Mesenchymal stem cell (in vitro differentiated cells and primary cell): ENCODE data around the gene CAMTA1.

ENCODE experiments used
- DNase-seq: peaks from one replicate; pipeline ENCODE4 v3.0.0-alpha.2; 2013
- H2AFZ ChIP-seq: one replicate; pipeline ENCODE4 v1.6.1; 2013; ENCODE audit warnings: low read depth, mild to moderate bottlenecking, control low read depth, inconsistent platforms, low read length, moderate library complexity
- H2AK5ac ChIP-seq: 2 replicates; pipeline ENCODE4 v1.6.1; 2013; ENCODE audit warnings: low read length, moderate library complexity, mild to moderate bottlenecking, inconsistent platforms; ENCODE audit not compliant: severe bottlenecking
- H2BK120ac ChIP-seq: one replicate; pipeline ENCODE4 v1.6.1; 2013; ENCODE audit warnings: low read depth, mild to moderate bottlenecking, inconsistent platforms, low read length, moderate library complexity
- H2BK12ac ChIP-seq, 2 experiments: one replicate each; pipeline ENCODE4 v1.6.1; 2013; ENCODE audit warnings: inconsistent platforms in 2 of 2, low read length in 2 of 2, mild to moderate bottlenecking in 2 of 2, moderate library complexity in 2 of 2, control low read depth in 1 of 2
- H2BK15ac ChIP-seq: one replicate; pipeline ENCODE4 v1.6.1; 2013; ENCODE audit warnings: mild to moderate bottlenecking, low read depth, inconsistent platforms; ENCODE audit not compliant: poor library complexity, severe bottlenecking
- H2BK5ac ChIP-seq: 2 replicates; pipeline ENCODE4 v1.6.1; 2013; ENCODE audit warnings: low read depth, mild to moderate bottlenecking, low read length, control low read depth, inconsistent platforms; ENCODE audit not compliant: poor library complexity, severe bottlenecking
- H3K14ac ChIP-seq, 2 experiments: one replicate each; pipeline ENCODE4 v1.6.1; 2013; ENCODE audit warnings: inconsistent platforms in 2 of 2, low read length in 2 of 2, control low read depth in 1 of 2, mild to moderate bottlenecking in 1 of 2, moderate library complexity in 1 of 2
- H3K18ac ChIP-seq, 2 experiments: one replicate each; pipeline ENCODE4 v1.6.1; 2013; ENCODE audit warnings: inconsistent platforms in 2 of 2, low read length in 2 of 2, control low read depth in 1 of 2, low read depth in 1 of 2, mild to moderate bottlenecking in 1 of 2
- H3K23ac ChIP-seq, 2 experiments: one replicate each; pipeline ENCODE4 v1.6.1; 2013; ENCODE audit warnings: inconsistent platforms in 2 of 2, low read length in 2 of 2, mild to moderate bottlenecking in 2 of 2, moderate library complexity in 2 of 2, control low read depth in 1 of 2
- H3K27ac ChIP-seq: 2 replicates; pipeline ENCODE4 v1.5.1; 2013; ENCODE audit warnings: mild to moderate bottlenecking, moderate library complexity, low read length, control low read depth, inconsistent platforms; ENCODE audit not compliant: poor library complexity, severe bottlenecking
- H3K27me3 ChIP-seq, 2 experiments: 2 replicates each; pipeline versions ENCODE4 v1.6.1 to v1.7.0; 2013; ENCODE audit warnings: low read length in 2 of 2, mild to moderate bottlenecking in 2 of 2, moderate library complexity in 2 of 2, control low read depth in 1 of 2, inconsistent platforms in 1 of 2; ENCODE audit not compliant: control insufficient read depth in 1 of 2, insufficient read depth in 1 of 2
- H3K36me3 ChIP-seq, 2 experiments: 2 replicates each; pipeline versions ENCODE4 v1.6.1 to v1.7.0; 2013; ENCODE audit warnings: low read length in 2 of 2, control low read depth in 1 of 2, inconsistent platforms in 1 of 2, low read depth in 1 of 2, mild to moderate bottlenecking in 1 of 2; ENCODE audit not compliant: insufficient read depth in 2 of 2, control insufficient read depth in 1 of 2
- H3K4ac ChIP-seq, 2 experiments: one replicate each; pipeline ENCODE4 v1.6.1; 2013; ENCODE audit warnings: inconsistent platforms in 2 of 2, low read length in 2 of 2, mild to moderate bottlenecking in 2 of 2, moderate library complexity in 2 of 2, control low read depth in 1 of 2, low read depth in 1 of 2
- H3K4me1 ChIP-seq: 2 replicates; pipeline ENCODE4 v1.6.1; 2013; ENCODE audit warnings: low read depth, low read length, control low read depth; ENCODE audit not compliant: control insufficient read depth, insufficient read depth
- H3K4me2 ChIP-seq: 2 replicates; pipeline ENCODE4 v1.6.1; 2013; ENCODE audit warnings: low read length, mild to moderate bottlenecking, inconsistent platforms; ENCODE audit not compliant: poor library complexity, severe bottlenecking
- H3K4me3 ChIP-seq, 2 experiments: 2 replicates each; pipeline versions ENCODE4 v1.5.1 to v1.7.0; 2013; ENCODE audit warnings: low read length in 2 of 2, mild to moderate bottlenecking in 2 of 2, control low read depth in 1 of 2, low read depth in 1 of 2; ENCODE audit not compliant: insufficient read depth in 1 of 2
- H3K79me1 ChIP-seq: replicated peaks from 2 replicates; pipeline ENCODE4 v1.6.1; 2013; ENCODE audit warnings: mild to moderate bottlenecking, control low read depth, low read length, inconsistent platforms; ENCODE audit not compliant: poor library complexity, severe bottlenecking
- H3K9ac ChIP-seq: 2 replicates; pipeline ENCODE4 v1.7.0; 2013; ENCODE audit warnings: mild to moderate bottlenecking, low read length, moderate library complexity
- H3K9me3 ChIP-seq: 2 replicates; pipeline ENCODE4 v1.7.0; 2013; ENCODE audit warnings: mild to moderate bottlenecking, low read length; ENCODE audit not compliant: control insufficient read depth
- H4K8ac ChIP-seq: one replicate; pipeline ENCODE4 v1.6.1; 2013; ENCODE audit warnings: inconsistent platforms, mild to moderate bottlenecking, low read length, moderate library complexity
- H4K91ac ChIP-seq: one replicate; pipeline ENCODE4 v1.6.1; 2013; ENCODE audit warnings: mild to moderate bottlenecking, low read length, inconsistent platforms
- WGBS: methylation state at CpG from one replicate; pipeline ENCODE4 v1.1.7; 2013; ENCODE audit warnings: mixed read lengths; 5-methylcytosine and 5-hydroxymethylcytosine counted together

CAMTA1 gene

GRCh38 chr1:6999826-7000225, 214.6 kb downstream of the CAMTA1 start:
- H2BK12ac ChIP-seq = no peak overlapping the region
- H2AFZ ChIP-seq = no peak overlapping the region
- H4K91ac ChIP-seq = no peak overlapping the region
- H3K27ac ChIP-seq = no peak overlapping the region
- no peaks in the 10 kb centered on the region for H3K9me3 ChIP-seq
- H3K4me2 ChIP-seq = no peak overlapping the region
- H3K4me1 ChIP-seq = no peaks in the 10 kb centered on the region
- H3K4ac ChIP-seq = no peak overlapping the region
- no peak overlapping the region for H2BK15ac ChIP-seq
- H3K79me1 ChIP-seq = peaks cover 2% of the 10 kb centered on the region
- no peaks in the 10 kb centered on the region for H3K36me3 ChIP-seq
- no peak overlapping the region for H3K4me3 ChIP-seq
- H2AK5ac ChIP-seq = no peak overlapping the region
- no peak overlapping the region for H2BK5ac ChIP-seq
- H3K23ac ChIP-seq = no peak overlapping the region
- no peak overlapping the region for H3K18ac ChIP-seq
- DNase-seq = no peak
- 84% methylated on average over 6 of the region's 6 CpGs for WGBS
- H3K27me3 ChIP-seq = peaks cover 9 to 50% of the 10 kb centered on the region in 2 experiments
- no peak overlapping the region for H3K14ac ChIP-seq
- no peak overlapping the region for H2BK120ac ChIP-seq
- H3K9ac ChIP-seq = no peak overlapping the region
- H4K8ac ChIP-seq = no peak overlapping the region

- no peak overlapping the region for H3K9ac ChIP-seq
- H3K4me1 ChIP-seq = no peaks in the 10 kb centered on the region
- peaks cover 12 to 48% of the 10 kb centered on the region in 2 experiments for H3K27me3 ChIP-seq
- H3K23ac ChIP-seq = no peak overlapping the region
- H2AFZ ChIP-seq = no peak overlapping the region
- no peak overlapping the region for H3K14ac ChIP-seq
- H3K27ac ChIP-seq = no peak overlapping the region
- no peak for DNase-seq
- H3K9me3 ChIP-seq = no peaks in the 10 kb centered on the region
- no peak overlapping the region for H3K4me2 ChIP-seq
- H3K4me3 ChIP-seq = no peak overlapping the region
- WGBS = no CpG with 5 or more reads among the region's 3 CpGs
- H4K8ac ChIP-seq = no peak overlapping the region
- H2BK120ac ChIP-seq = no peak overlapping the region
- no peak overlapping the region for H4K91ac ChIP-seq
- H3K79me1 ChIP-seq = peaks cover 2% of the 10 kb centered on the region
- no peak overlapping the region for H2BK5ac ChIP-seq
- H3K36me3 ChIP-seq = no peaks in the 10 kb centered on the region
- H2BK15ac ChIP-seq = no peak overlapping the region
- no peak overlapping the region for H2BK12ac ChIP-seq
- no peak overlapping the region for H2AK5ac ChIP-seq
- no peak overlapping the region for H3K4ac ChIP-seq
- no peak overlapping the region for H3K18ac ChIP-seq
Observed at GRCh38 chr1:7000720-7001119, 215.5 kb downstream of the CAMTA1 start.

GRCh38 chr1:7002728-7003127, 217.5 kb downstream of the CAMTA1 start:
- Histone ChIP-seq H2AFZ (no peak overlapping the region), H3K4me1 (no peaks in the 10 kb centered on the region), H4K8ac (no peak overlapping the region), H3K4me3 (no peak overlapping the region), H3K27me3 (peaks cover 21 to 51% of the 10 kb centered on the region in 2 experiments), H2BK12ac (no peak overlapping the region), H3K9me3 (no peaks in the 10 kb centered on the region), H2BK15ac (no peak overlapping the region), H2AK5ac (no peak overlapping the region), H3K4me2 (no peak overlapping the region), H3K9ac (no peak overlapping the region), H3K36me3 (no peaks in the 10 kb centered on the region), H3K14ac (no peak overlapping the region), H3K4ac (no peak overlapping the region), H2BK120ac (no peak overlapping the region), H3K79me1 (peaks cover 2% of the 10 kb centered on the region), H4K91ac (no peak overlapping the region), H3K23ac (no peak overlapping the region), H2BK5ac (no peak overlapping the region), H3K18ac (no peak overlapping the region), H3K27ac (no peak overlapping the region)
- DNase-seq = no peak
- 85% methylated on average over 8 of the region's 8 CpGs for WGBS

- no peak overlapping the region for H2BK12ac ChIP-seq
- H3K27me3 ChIP-seq = peaks cover 25 to 47% of the 10 kb centered on the region in 2 experiments
- no peak overlapping the region for H3K4me2 ChIP-seq
- WGBS = 89% methylated on average over 5 of the region's 5 CpGs
- no peaks in the 10 kb centered on the region for H3K36me3 ChIP-seq
- H3K27ac ChIP-seq = no peak overlapping the region
- H3K23ac ChIP-seq = no peak overlapping the region
- H3K79me1 ChIP-seq = no peaks in the 10 kb centered on the region
- H2BK15ac ChIP-seq = no peak overlapping the region
- no peak overlapping the region for H3K4me3 ChIP-seq
- H3K18ac ChIP-seq = no peak overlapping the region
- no peak overlapping the region for H3K14ac ChIP-seq
- no peaks in the 10 kb centered on the region for H3K4me1 ChIP-seq
- DNase-seq = no peak
- H2AFZ ChIP-seq = no peak overlapping the region
- H3K9ac ChIP-seq = no peak overlapping the region
- no peak overlapping the region for H2BK5ac ChIP-seq
- H4K91ac ChIP-seq = no peak overlapping the region
- no peak overlapping the region for H4K8ac ChIP-seq
- H3K4ac ChIP-seq = no peak overlapping the region
- H3K9me3 ChIP-seq = no peaks in the 10 kb centered on the region
- H2AK5ac ChIP-seq = no peak overlapping the region
- H2BK120ac ChIP-seq = no peak overlapping the region
Observed at GRCh38 chr1:7003676-7004075, 218.4 kb downstream of the CAMTA1 start.
